ENCODE results near the gene FKBP4.

The FKBP4 gene

GRCh38 chr12:2805143-2805520, 10.4 kb downstream of the FKBP4 start:
- Histone ChIP-seq H3K27me3 (ENCODE audit: insufficient read depth, poor library complexity, severe bottlenecking) (no peaks in the 10 kb centered on the region), H3K27ac (replicated peaks) (no peak overlapping the region), H3K4me3 (replicated peaks; ENCODE audit: insufficient read depth, low read length) (no peak overlapping the region)
- TF ChIP-seq, protein P1, sequence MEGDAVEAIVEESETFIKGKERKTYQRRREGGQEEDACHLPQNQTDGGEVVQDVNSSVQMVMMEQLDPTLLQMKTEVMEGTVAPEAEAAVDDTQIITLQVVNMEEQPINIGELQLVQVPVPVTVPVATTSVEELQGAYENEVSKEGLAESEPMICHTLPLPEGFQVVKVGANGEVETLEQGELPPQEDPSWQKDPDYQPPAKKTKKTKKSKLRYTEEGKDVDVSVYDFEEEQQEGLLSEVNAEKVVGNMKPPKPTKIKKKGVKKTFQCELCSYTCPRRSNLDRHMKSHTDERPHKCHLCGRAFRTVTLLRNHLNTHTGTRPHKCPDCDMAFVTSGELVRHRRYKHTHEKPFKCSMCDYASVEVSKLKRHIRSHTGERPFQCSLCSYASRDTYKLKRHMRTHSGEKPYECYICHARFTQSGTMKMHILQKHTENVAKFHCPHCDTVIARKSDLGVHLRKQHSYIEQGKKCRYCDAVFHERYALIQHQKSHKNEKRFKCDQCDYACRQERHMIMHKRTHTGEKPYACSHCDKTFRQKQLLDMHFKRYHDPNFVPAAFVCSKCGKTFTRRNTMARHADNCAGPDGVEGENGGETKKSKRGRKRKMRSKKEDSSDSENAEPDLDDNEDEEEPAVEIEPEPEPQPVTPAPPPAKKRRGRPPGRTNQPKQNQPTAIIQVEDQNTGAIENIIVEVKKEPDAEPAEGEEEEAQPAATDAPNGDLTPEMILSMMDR (IDR thresholded peaks at IDR 0.05; ENCODE audit: insufficient read depth, low read length), result no peak
- TF ChIP-seq, protein P2, sequence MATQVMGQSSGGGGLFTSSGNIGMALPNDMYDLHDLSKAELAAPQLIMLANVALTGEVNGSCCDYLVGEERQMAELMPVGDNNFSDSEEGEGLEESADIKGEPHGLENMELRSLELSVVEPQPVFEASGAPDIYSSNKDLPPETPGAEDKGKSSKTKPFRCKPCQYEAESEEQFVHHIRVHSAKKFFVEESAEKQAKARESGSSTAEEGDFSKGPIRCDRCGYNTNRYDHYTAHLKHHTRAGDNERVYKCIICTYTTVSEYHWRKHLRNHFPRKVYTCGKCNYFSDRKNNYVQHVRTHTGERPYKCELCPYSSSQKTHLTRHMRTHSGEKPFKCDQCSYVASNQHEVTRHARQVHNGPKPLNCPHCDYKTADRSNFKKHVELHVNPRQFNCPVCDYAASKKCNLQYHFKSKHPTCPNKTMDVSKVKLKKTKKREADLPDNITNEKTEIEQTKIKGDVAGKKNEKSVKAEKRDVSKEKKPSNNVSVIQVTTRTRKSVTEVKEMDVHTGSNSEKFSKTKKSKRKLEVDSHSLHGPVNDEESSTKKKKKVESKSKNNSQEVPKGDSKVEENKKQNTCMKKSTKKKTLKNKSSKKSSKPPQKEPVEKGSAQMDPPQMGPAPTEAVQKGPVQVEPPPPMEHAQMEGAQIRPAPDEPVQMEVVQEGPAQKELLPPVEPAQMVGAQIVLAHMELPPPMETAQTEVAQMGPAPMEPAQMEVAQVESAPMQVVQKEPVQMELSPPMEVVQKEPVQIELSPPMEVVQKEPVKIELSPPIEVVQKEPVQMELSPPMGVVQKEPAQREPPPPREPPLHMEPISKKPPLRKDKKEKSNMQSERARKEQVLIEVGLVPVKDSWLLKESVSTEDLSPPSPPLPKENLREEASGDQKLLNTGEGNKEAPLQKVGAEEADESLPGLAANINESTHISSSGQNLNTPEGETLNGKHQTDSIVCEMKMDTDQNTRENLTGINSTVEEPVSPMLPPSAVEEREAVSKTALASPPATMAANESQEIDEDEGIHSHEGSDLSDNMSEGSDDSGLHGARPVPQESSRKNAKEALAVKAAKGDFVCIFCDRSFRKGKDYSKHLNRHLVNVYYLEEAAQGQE (IDR thresholded peaks at IDR 0.05; ENCODE audit: insufficient replicate concordance, low read depth), result no peak
- TF ChIP-seq SPI1 (IDR thresholded peaks at IDR 0.05; ENCODE audit: borderline replicate concordance, low read depth), result no peak
- TF ChIP-seq POLR2AphosphoS5 (IDR thresholded peaks at IDR 0.05; ENCODE audit: low read depth), result no peak
- TF ChIP-seq GABPA (IDR thresholded peaks at IDR 0.05; ENCODE audit: low read depth), result no peak
- DNase-seq (ENCODE audit: low read depth in 1 of 2, low spot score in 1 of 2), result no peak

DNA sequence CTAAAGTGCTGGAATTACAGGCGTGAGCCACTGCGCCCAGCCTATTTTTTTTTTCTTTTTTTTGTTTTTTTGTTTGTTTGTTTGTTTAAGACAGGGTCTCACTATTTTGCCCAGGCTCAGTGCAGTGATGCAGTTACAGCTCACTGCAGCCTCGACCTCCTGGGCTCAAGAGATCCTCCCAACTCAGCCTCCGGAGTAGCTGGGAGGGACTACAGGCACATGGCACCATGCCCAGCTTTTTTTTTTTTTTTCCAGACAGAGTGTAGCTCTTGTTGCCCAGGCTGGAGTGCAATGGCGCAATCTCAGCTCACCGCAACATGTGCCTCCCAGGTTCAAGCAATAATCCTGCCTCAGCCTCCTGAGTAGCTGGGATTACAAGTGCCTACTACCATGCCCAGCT, 11.9 kb downstream of the FKBP4 start:
- Histone ChIP-seq H3K27me3 (ENCODE audit: insufficient read depth, poor library complexity, severe bottlenecking) (no peaks in the 10 kb centered on the region), H3K27ac (replicated peaks) (no peak overlapping the region), H3K4me3 (replicated peaks; ENCODE audit: insufficient read depth, low read length) (no peak overlapping the region)
- DNase-seq (ENCODE audit: low read depth in 1 of 2, low spot score in 1 of 2), result peak in 1 of 2 experiments; percentile 67
- TF ChIP-seq SPI1 (IDR thresholded peaks at IDR 0.05; ENCODE audit: borderline replicate concordance, low read depth), result no peak

GRCh38 chr12:2811801-2812200, 17.0 kb downstream of the FKBP4 start:
- TF ChIP-seq, protein P2 (IDR thresholded peaks at IDR 0.05; ENCODE audit: insufficient replicate concordance, low read depth), result no peak
- TF ChIP-seq SPI1 (IDR thresholded peaks at IDR 0.05; ENCODE audit: borderline replicate concordance, low read depth) (no peak), POLR2AphosphoS5 (IDR thresholded peaks at IDR 0.05; ENCODE audit: low read depth) (no peak), GABPA (IDR thresholded peaks at IDR 0.05; ENCODE audit: low read depth) (no peak)
- TF ChIP-seq, protein P1 (IDR thresholded peaks at IDR 0.05; ENCODE audit: insufficient read depth, low read length), result no peak
- Histone ChIP-seq H3K27me3 (ENCODE audit: insufficient read depth, poor library complexity, severe bottlenecking) (no peaks in the 10 kb centered on the region), H3K4me3 (replicated peaks; ENCODE audit: insufficient read depth, low read length) (peak overlapping the region; percentile 71), H3K27ac (replicated peaks) (peak overlapping the region; percentile 95)
- no peak for DNase-seq (ENCODE audit: low read depth in 1 of 2, low spot score in 1 of 2)

GRCh38 chr12:2812290-2813213, 17.8 kb downstream of the FKBP4 start, which contains the start of gene ITFG2:
Gene ITFG2 (plus strand): TSS chr12:2812668. CDS start chr12:2812761, 93 bp downstream.
- TF ChIP-seq POLR2AphosphoS5 (IDR thresholded peaks at IDR 0.05; ENCODE audit: low read depth) (peak; percentile 99), GABPA (IDR thresholded peaks at IDR 0.05; ENCODE audit: low read depth) (peak; percentile 86), SPI1 (IDR thresholded peaks at IDR 0.05; ENCODE audit: borderline replicate concordance, low read depth) (peak; percentile 74)
- TF ChIP-seq, protein P2 (IDR thresholded peaks at IDR 0.05; ENCODE audit: insufficient replicate concordance, low read depth), result peak; percentile 78
- TF ChIP-seq, protein P1 (IDR thresholded peaks at IDR 0.05; ENCODE audit: insufficient read depth, low read length), result no peak
- Histone ChIP-seq H3K27me3 (ENCODE audit: insufficient read depth, poor library complexity, severe bottlenecking) (no peaks in the 10 kb centered on the region), H3K4me3 (replicated peaks; ENCODE audit: insufficient read depth, low read length) (peak within 1 kb of the TSS; percentile 71), H3K27ac (replicated peaks) (peak within 1 kb of the TSS; percentile 95)
- DNase-seq (ENCODE audit: low read depth in 1 of 2, low spot score in 1 of 2), result peak; percentile 96 to 99

All from HL-60 (cell line).